Measurements from ENCODE around the gene GNB1L. TPM values are rescaled to one million over a fixed set of nuclear protein-coding genes. Genes with fewer than 3 reads are reported as not detected.

GNB1L gene
- total RNA-seq, 1 donor = 4.0 TPM

DNA sequence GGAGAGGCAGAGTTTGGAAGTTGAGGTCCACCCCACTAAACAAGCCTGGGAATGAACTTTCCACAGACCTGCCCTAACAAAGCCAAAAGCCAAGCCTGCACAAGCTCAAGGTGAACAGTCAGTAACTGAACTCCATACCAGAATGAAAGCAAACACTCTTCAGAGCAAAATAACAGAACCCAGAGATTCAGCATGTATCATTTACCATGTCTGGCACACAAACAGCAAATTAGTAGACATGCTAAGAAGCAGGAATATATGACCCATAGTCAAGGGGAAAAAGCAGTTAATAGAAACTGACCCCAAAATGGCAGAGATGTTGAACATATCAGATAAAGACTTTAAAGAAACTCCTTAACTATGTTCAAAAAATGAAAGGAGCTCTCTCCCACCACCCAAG lies 62.8 kb downstream of the GNB1L start:
- H4K20me1 ChIP-seq (ENCODE audit: insufficient read depth, low read length) = peaks cover 2% of the 10 kb centered on the region

DNA sequence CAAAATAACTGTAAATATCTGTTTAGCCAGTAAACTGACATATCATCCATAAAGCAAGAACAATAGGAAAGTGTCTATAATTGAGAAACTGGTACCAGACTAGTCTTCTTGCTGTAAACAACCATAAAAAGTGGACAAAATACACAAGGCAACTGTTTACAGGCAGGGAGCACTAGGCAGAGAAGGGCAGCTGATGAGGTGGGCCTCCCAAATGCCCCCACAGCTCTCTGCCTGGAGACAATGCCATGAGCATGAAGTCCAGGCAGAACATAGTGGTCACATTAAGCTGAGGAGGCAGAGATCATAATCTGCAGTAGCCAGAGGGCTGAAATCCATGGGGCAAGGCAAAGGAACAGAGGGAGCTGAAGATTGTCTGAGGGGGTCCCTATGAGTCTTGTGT lies 63.4 kb downstream of the GNB1L start:
- Histone ChIP-seq H3K4me3 (ENCODE audit: insufficient read depth, low read length) (no peak overlapping the region), H3K4me2 (ENCODE audit: insufficient read depth, low read length) (no peak overlapping the region), H3K79me2 (ENCODE audit: insufficient read depth, low read length) (no peaks in the 10 kb centered on the region), H3K9me3 (ENCODE audit: low read depth, low read length) (no peaks in the 10 kb centered on the region), H4K20me1 (ENCODE audit: insufficient read depth, low read length) (peaks cover 2% of the 10 kb centered on the region), H3K27me3 (ENCODE audit: insufficient read depth, low read length) (no peaks in the 10 kb centered on the region), H3K27ac (ENCODE audit: low read depth, low read length) (no peak overlapping the region), H3K36me3 (ENCODE audit: insufficient read depth, low read length) (peaks cover 5% of the 10 kb centered on the region), H2AFZ (ENCODE audit: low read length) (no peak overlapping the region), H3K4me1 (ENCODE audit: insufficient read depth, low read length) (no peaks in the 10 kb centered on the region)
- TF ChIP-seq, protein P1, sequence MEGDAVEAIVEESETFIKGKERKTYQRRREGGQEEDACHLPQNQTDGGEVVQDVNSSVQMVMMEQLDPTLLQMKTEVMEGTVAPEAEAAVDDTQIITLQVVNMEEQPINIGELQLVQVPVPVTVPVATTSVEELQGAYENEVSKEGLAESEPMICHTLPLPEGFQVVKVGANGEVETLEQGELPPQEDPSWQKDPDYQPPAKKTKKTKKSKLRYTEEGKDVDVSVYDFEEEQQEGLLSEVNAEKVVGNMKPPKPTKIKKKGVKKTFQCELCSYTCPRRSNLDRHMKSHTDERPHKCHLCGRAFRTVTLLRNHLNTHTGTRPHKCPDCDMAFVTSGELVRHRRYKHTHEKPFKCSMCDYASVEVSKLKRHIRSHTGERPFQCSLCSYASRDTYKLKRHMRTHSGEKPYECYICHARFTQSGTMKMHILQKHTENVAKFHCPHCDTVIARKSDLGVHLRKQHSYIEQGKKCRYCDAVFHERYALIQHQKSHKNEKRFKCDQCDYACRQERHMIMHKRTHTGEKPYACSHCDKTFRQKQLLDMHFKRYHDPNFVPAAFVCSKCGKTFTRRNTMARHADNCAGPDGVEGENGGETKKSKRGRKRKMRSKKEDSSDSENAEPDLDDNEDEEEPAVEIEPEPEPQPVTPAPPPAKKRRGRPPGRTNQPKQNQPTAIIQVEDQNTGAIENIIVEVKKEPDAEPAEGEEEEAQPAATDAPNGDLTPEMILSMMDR (IDR thresholded peaks at IDR 0.05; ENCODE audit: extremely low read depth, low read depth, low read length) = no peak
- DNase-seq (ENCODE audit: insufficient read length, low spot score, missing footprints) = peak; percentile 66

More for the DNA sequence above, 62.8 kb downstream of the GNB1L start:
- Histone ChIP-seq H3K79me2 (ENCODE audit: insufficient read depth, low read length) (no peaks in the 10 kb centered on the region), H3K4me3 (ENCODE audit: insufficient read depth, low read length) (no peak overlapping the region), H3K36me3 (ENCODE audit: insufficient read depth, low read length) (peaks cover 5% of the 10 kb centered on the region), H3K9me3 (ENCODE audit: low read depth, low read length) (no peaks in the 10 kb centered on the region), H3K4me1 (ENCODE audit: insufficient read depth, low read length) (no peaks in the 10 kb centered on the region), H2AFZ (ENCODE audit: low read length) (no peak overlapping the region), H3K27me3 (ENCODE audit: insufficient read depth, low read length) (no peaks in the 10 kb centered on the region), H3K27ac (ENCODE audit: low read depth, low read length) (no peak overlapping the region), H3K4me2 (ENCODE audit: insufficient read depth, low read length) (no peak overlapping the region)
- DNase-seq (ENCODE audit: insufficient read length, low spot score, missing footprints) = peak; percentile 67
- TF ChIP-seq, protein P1 (IDR thresholded peaks at IDR 0.05; ENCODE audit: extremely low read depth, low read depth, low read length) = no peak

DNA sequence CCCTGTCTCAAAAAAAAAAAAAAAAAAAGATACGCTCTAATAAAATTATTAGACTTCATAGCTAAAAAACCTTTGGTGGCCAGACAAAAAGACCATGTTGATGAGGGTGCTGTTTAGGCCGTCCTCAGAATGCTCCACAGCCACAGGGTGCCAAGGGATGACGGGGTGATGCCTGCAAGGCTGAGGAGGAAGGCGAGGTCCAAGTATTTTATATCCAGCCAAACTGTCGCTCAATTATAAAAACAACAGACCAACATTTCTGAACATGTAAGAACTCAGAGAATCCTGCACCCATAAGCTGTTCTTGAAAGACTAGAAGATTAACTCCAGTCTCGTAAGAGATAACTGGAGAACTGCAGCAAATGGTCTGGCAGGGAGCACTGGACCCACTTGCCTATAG lies 64.8 kb downstream of the GNB1L start:
- Histone ChIP-seq H3K79me2 (ENCODE audit: insufficient read depth, low read length) (no peaks in the 10 kb centered on the region), H3K4me2 (ENCODE audit: insufficient read depth, low read length) (no peak overlapping the region), H3K27ac (ENCODE audit: low read depth, low read length) (no peak overlapping the region), H4K20me1 (ENCODE audit: insufficient read depth, low read length) (no peaks in the 10 kb centered on the region), H3K27me3 (ENCODE audit: insufficient read depth, low read length) (no peaks in the 10 kb centered on the region), H3K9me3 (ENCODE audit: low read depth, low read length) (no peaks in the 10 kb centered on the region), H3K4me1 (ENCODE audit: insufficient read depth, low read length) (no peaks in the 10 kb centered on the region), H2AFZ (ENCODE audit: low read length) (no peak overlapping the region), H3K4me3 (ENCODE audit: insufficient read depth, low read length) (no peak overlapping the region), H3K36me3 (ENCODE audit: insufficient read depth, low read length) (peaks cover 5% of the 10 kb centered on the region)
- DNase-seq (ENCODE audit: insufficient read length, low spot score, missing footprints) = peak; percentile 38
- TF ChIP-seq, protein P1 (IDR thresholded peaks at IDR 0.05; ENCODE audit: extremely low read depth, low read depth, low read length) = no peak

DNA sequence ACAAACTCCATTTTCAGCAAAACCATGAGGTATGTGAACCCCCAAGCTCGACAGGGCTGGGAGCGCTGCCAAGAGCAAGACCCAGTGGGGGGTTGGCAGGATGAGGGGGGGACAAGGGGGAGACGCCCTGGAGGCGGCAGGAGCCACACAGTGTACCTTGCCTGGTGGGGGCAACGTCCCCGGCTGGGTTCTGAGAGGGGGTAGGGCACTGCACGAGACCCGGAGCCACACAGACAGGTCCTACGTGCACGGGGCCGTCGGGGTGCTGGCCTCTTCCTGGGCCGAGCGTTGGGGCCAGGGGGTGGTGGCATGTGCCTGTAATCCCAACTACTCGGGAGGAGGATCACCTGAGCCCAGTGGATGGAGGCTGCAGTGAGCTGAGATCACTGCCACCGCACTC lies 65.3 kb downstream of the GNB1L start:
- H3K9me3 ChIP-seq (ENCODE audit: low read depth, low read length) = no peaks in the 10 kb centered on the region
- no peaks in the 10 kb centered on the region for H3K27me3 ChIP-seq (ENCODE audit: insufficient read depth, low read length)
- no peak overlapping the region for H2AFZ ChIP-seq (ENCODE audit: low read length)
- peaks cover 5% of the 10 kb centered on the region for H3K36me3 ChIP-seq (ENCODE audit: insufficient read depth, low read length)
- DNase-seq (ENCODE audit: insufficient read length, low spot score, missing footprints) = peak; percentile 34
- H3K4me2 ChIP-seq (ENCODE audit: insufficient read depth, low read length) = no peak overlapping the region
- H3K79me2 ChIP-seq (ENCODE audit: insufficient read depth, low read length) = no peaks in the 10 kb centered on the region
- no peaks in the 10 kb centered on the region for H4K20me1 ChIP-seq (ENCODE audit: insufficient read depth, low read length)
- H3K27ac ChIP-seq (ENCODE audit: low read depth, low read length) = no peak overlapping the region
- no peak overlapping the region for H3K4me3 ChIP-seq (ENCODE audit: insufficient read depth, low read length)
- TF ChIP-seq, protein P1 (IDR thresholded peaks at IDR 0.05; ENCODE audit: extremely low read depth, low read depth, low read length) = no peak
- H3K4me1 ChIP-seq (ENCODE audit: insufficient read depth, low read length) = no peaks in the 10 kb centered on the region
